ENCODE data around the gene USH1G.

DNA sequence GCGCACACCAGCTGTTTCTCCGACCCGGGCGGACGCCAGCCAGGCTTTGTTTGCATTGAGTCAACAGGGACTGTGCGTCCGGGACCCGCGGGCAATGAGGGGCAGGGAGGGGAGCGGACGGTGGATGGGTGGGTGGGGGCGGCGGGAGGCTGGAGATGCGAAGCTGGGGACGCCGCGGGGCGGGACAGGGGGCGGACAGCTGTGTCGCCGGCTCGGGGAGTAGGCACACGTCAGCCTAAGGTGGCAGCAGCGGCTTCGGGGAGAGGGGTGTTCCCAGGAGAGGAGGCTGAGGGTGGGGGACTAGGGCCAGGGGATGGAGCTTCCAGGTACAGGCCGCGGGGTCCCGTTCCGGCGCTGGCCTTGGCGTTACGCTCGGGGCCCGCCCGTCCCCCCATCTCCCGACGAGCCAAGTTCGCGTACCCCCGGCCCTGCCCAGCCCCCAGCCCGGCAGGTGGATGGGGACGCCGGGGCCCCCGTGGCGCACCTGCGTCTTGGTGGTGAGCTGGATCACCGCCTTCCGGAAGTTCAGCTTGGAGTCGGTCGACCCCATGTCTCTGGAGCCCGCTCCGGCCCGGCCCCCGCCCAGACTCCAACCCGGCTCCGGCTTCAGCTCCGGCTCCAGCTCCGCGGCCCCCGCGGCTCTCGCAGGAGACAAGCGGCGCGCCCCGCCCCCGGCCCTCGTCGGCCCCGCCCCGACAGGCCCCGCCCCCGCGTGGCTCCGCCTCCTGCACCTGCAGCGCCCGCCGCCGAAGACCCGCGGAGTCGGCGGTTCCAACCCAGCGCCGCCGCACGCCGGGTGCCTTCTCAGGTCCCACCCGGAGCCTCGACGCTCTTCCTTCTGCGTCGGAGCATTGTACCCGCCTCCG lies 49.3 kb upstream of the USH1G start, which contains the start of gene HID1:
- TF ChIP-seq POLR2AphosphoS5 (IDR thresholded peaks at IDR 0.05; ENCODE audit: low read depth, low read length) (no peak), POLR2A (IDR thresholded peaks at IDR 0.05; ENCODE audit: low read depth, low read length) (no peak), TAF1 (IDR thresholded peaks at IDR 0.05; ENCODE audit: low read depth, low read length) (no peak), POU2F2 (IDR thresholded peaks at IDR 0.05; ENCODE audit: low read depth, low read length) (no peak)
